Measurements from ENCODE around the gene MRTFB.

Gene MRTFB

GRCh38 chr16:14125708-14126107 lies 54.6 kb downstream of the MRTFB start:
- Histone ChIP-seq H3K9me3 (peaks cover 9% of the 10 kb centered on the region), H3K36me3 (peaks cover 7% of the 10 kb centered on the region; the same call in 1 of the 2 replicates), H3K27ac (no peak overlapping the region), H3K4me1 (no peaks in the 10 kb centered on the region), H3K9ac (no peak overlapping the region), H4K20me1 (peaks cover 7% of the 10 kb centered on the region; the same call in 1 of the 2 replicates), H3K4me3 (no peak overlapping the region), H3K27me3 (no peaks in the 10 kb centered on the region), H3K4me2 (no peak overlapping the region)
- no peak for TF ChIP-seq Cebpa-rat (IDR thresholded peaks at IDR 0.05)

DNA sequence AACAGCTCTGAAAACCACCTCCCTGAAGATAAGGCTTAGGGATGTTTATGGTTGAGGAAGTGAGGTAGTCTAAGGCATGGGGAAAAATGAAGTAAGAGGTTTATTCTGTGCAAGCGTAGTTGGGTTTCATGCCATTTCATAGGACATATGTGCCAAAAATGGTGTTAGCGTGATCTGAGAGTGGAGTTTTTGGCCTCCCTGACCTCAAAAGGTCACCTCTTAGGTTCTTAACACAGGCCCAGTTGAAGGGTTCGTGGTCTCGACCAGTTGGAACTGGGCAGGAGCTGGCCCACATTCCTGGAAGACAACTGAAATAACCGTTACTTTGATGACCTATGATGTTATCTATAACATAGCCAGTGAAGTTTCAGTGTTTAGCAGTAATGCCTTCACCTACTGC lies 57.0 kb downstream of the MRTFB start:
- H3K9ac ChIP-seq: no peak overlapping the region
- H4K20me1 ChIP-seq: peaks cover 7% of the 10 kb centered on the region; the same call in 1 of the 2 replicates
- TF ChIP-seq Cebpa-rat (IDR thresholded peaks at IDR 0.05): no peak
- H3K4me3 ChIP-seq: no peak overlapping the region
- H3K27me3 ChIP-seq: no peaks in the 10 kb centered on the region
- peaks cover 7% of the 10 kb centered on the region; the same call in 1 of the 2 replicates for H3K36me3 ChIP-seq
- H3K27ac ChIP-seq: no peak overlapping the region
- H3K4me2 ChIP-seq: no peak overlapping the region
- peaks cover 13% of the 10 kb centered on the region; the same call in 1 of the 2 replicates for H3K9me3 ChIP-seq
- H3K4me1 ChIP-seq: no peaks in the 10 kb centered on the region

- Histone ChIP-seq H4K20me1 (peaks cover 7% of the 10 kb centered on the region; the same call in 1 of the 2 replicates), H3K4me3 (no peak overlapping the region), H3K27me3 (no peaks in the 10 kb centered on the region), H3K4me2 (no peak overlapping the region), H3K36me3 (peaks cover 7% of the 10 kb centered on the region; the same call in 1 of the 2 replicates), H3K9ac (no peak overlapping the region), H3K27ac (no peak overlapping the region), H3K9me3 (peaks cover 13% of the 10 kb centered on the region; the same call in 1 of the 2 replicates), H3K4me1 (no peaks in the 10 kb centered on the region)
- no peak for TF ChIP-seq Cebpa-rat (IDR thresholded peaks at IDR 0.05)
Measured at GRCh38 chr16:14129502-14129901, 58.4 kb downstream of the MRTFB start.

GRCh38 chr16:14131774-14132695 lies 60.9 kb downstream of the MRTFB start:
- H3K36me3 ChIP-seq: peaks cover 15% of the 10 kb centered on the region
- no peaks in the 10 kb centered on the region for H3K4me1 ChIP-seq
- H3K27ac ChIP-seq: no peak overlapping the region
- H3K27me3 ChIP-seq: no peaks in the 10 kb centered on the region
- H4K20me1 ChIP-seq: no peaks in the 10 kb centered on the region
- H3K9ac ChIP-seq: no peak overlapping the region
- H3K4me3 ChIP-seq: no peak overlapping the region
- H3K9me3 ChIP-seq: peaks cover 13% of the 10 kb centered on the region; the same call in 1 of the 2 replicates
- no peak overlapping the region for H3K4me2 ChIP-seq
- TF ChIP-seq Cebpa-rat (IDR thresholded peaks at IDR 0.05): no peak

GRCh38 chr16:14132696-14133048 lies 61.6 kb downstream of the MRTFB start:
- H4K20me1 ChIP-seq: no peaks in the 10 kb centered on the region
- H3K9ac ChIP-seq: no peak overlapping the region
- H3K4me1 ChIP-seq: no peaks in the 10 kb centered on the region
- TF ChIP-seq Cebpa-rat (IDR thresholded peaks at IDR 0.05): no peak
- H3K4me2 ChIP-seq: no peak overlapping the region
- H3K27me3 ChIP-seq: no peaks in the 10 kb centered on the region
- peaks cover 13% of the 10 kb centered on the region; the same call in 1 of the 2 replicates for H3K9me3 ChIP-seq
- H3K4me3 ChIP-seq: no peak overlapping the region
- H3K36me3 ChIP-seq: peaks cover 15% of the 10 kb centered on the region
- H3K27ac ChIP-seq: no peak overlapping the region

DNA sequence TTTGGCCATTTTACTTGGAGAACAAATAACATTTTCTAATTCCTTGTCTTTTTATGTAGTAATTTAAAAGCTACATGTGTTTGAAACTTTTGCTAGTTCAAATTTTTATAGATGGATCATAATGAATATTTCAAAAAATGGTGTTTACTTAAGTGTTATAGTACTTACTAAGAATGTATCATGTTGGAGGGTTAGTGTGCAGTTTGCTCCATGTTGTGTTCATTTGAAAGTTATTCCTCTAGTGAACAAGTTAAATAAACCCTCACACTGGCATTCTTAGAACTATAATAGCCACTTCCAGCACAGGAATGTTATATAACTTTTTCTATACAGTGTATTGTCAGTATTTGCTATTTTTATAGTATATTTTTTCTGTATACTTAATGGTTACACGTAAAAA lies 62.8 kb downstream of the MRTFB start:
- Histone ChIP-seq H3K9me3 (peaks cover 17% of the 10 kb centered on the region), H3K4me3 (no peak overlapping the region), H4K20me1 (no peaks in the 10 kb centered on the region), H3K27ac (no peak overlapping the region), H3K27me3 (no peaks in the 10 kb centered on the region), H3K9ac (no peak overlapping the region), H3K4me2 (no peak overlapping the region), H3K36me3 (peaks cover 15% of the 10 kb centered on the region), H3K4me1 (no peaks in the 10 kb centered on the region)
- TF ChIP-seq Cebpa-rat (IDR thresholded peaks at IDR 0.05): no peak

DNA sequence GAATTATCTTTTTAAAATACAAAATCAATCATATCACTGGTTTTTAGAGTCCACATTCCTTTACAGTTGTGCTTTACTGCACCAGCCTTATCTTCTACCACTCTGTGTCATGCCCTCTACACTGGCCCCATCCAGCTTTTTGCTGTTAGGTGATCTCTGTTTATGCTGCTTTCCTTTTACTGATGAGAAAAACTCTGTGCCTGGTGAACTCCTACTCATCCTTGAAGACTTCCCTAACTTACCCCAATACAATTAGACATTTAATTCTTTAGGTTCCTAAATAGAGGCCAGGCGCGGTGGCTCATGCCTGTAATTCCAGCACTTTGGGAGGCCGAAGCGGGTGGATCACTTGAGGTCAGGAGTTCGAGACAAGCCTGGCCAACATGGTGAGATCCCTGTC lies 64.6 kb downstream of the MRTFB start:
- no peaks in the 10 kb centered on the region for H4K20me1 ChIP-seq
- no peak overlapping the region for H3K27ac ChIP-seq
- no peaks in the 10 kb centered on the region for H3K4me1 ChIP-seq
- H3K27me3 ChIP-seq: no peaks in the 10 kb centered on the region
- peaks cover 20% of the 10 kb centered on the region for H3K36me3 ChIP-seq
- no peak for TF ChIP-seq Cebpa-rat (IDR thresholded peaks at IDR 0.05)
- H3K4me2 ChIP-seq: no peak overlapping the region
- no peak overlapping the region for H3K9ac ChIP-seq
- no peak overlapping the region for H3K4me3 ChIP-seq
- H3K9me3 ChIP-seq: peaks cover 14% of the 10 kb centered on the region

DNA sequence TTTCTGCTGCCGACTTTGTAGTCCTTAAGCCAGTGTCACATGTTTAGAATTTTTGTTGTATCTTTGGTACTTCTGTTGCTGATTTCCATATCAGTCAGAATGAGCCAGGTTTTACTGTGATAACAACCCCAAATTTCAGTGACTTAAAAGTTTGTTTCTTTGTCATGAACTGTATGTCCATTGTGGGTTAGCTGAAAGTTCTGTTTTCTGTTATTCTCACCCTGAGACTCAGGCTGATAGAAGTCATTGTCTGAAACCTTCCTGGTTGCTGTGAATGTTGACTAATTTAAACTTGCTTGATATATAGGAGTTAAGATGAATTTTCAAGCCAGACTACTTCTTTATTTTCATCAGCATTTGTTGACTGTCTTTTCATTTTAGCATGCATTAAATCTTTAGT lies 68.8 kb downstream of the MRTFB start:
- H3K36me3 ChIP-seq: peaks cover 42% of the 10 kb centered on the region
- H4K20me1 ChIP-seq: no peaks in the 10 kb centered on the region
- no peak overlapping the region for H3K4me2 ChIP-seq
- no peak overlapping the region for H3K27ac ChIP-seq
- no peak overlapping the region for H3K4me3 ChIP-seq
- no peak for TF ChIP-seq Cebpa-rat (IDR thresholded peaks at IDR 0.05)
- H3K9me3 ChIP-seq: peaks cover 10% of the 10 kb centered on the region; the same call in 1 of the 2 replicates
- H3K4me1 ChIP-seq: no peaks in the 10 kb centered on the region
- H3K9ac ChIP-seq: no peak overlapping the region
- H3K27me3 ChIP-seq: no peaks in the 10 kb centered on the region

GRCh38 chr16:14140923-14141322 lies 69.8 kb downstream of the MRTFB start:
- no peaks in the 10 kb centered on the region for H4K20me1 ChIP-seq
- TF ChIP-seq Cebpa-rat (IDR thresholded peaks at IDR 0.05): no peak
- H3K4me1 ChIP-seq: no peaks in the 10 kb centered on the region

DNA sequence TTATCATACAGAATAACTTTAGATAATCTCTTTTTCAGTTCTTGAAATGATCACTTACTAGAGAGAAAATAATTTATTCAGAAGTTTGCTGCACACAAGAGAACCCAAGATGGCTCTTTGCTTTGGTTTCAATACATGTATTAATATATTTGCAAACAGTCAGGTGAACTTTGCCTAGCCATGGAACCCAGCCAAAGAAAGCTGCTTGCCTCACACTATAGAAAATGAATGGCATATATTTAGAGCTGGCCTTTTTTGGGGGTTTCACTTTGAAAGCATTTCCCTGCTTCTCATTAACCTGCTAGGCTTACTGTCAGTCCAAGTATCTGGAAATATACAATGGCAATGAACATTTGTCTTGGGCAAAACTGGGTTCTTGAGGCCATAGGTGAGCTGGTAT lies 75.3 kb downstream of the MRTFB start:
- Histone ChIP-seq H3K4me3 (no peak overlapping the region), H3K27ac (no peak overlapping the region), H3K36me3 (peaks cover 23% of the 10 kb centered on the region), H3K27me3 (no peaks in the 10 kb centered on the region), H3K9ac (no peak overlapping the region), H3K4me1 (no peaks in the 10 kb centered on the region), H3K9me3 (no peaks in the 10 kb centered on the region), H4K20me1 (no peaks in the 10 kb centered on the region), H3K4me2 (no peak overlapping the region)
- TF ChIP-seq Cebpa-rat (IDR thresholded peaks at IDR 0.05): no peak

More at GRCh38 chr16:14140923-14141322, 69.8 kb downstream of the MRTFB start:
- Histone ChIP-seq H3K4me2 (no peak overlapping the region), H3K27me3 (no peaks in the 10 kb centered on the region), H3K9ac (no peak overlapping the region), H3K27ac (no peak overlapping the region), H3K4me3 (no peak overlapping the region), H3K9me3 (peaks cover 10% of the 10 kb centered on the region; the same call in 1 of the 2 replicates), H3K36me3 (peaks cover 33% of the 10 kb centered on the region)

All from BLaER1 (cell line).